ENCODE measurements around the gene EHD1.
A peak's percentile ranks its signal among the peaks of the same experiment; 100 is the strongest.

EHD1 gene

DNA sequence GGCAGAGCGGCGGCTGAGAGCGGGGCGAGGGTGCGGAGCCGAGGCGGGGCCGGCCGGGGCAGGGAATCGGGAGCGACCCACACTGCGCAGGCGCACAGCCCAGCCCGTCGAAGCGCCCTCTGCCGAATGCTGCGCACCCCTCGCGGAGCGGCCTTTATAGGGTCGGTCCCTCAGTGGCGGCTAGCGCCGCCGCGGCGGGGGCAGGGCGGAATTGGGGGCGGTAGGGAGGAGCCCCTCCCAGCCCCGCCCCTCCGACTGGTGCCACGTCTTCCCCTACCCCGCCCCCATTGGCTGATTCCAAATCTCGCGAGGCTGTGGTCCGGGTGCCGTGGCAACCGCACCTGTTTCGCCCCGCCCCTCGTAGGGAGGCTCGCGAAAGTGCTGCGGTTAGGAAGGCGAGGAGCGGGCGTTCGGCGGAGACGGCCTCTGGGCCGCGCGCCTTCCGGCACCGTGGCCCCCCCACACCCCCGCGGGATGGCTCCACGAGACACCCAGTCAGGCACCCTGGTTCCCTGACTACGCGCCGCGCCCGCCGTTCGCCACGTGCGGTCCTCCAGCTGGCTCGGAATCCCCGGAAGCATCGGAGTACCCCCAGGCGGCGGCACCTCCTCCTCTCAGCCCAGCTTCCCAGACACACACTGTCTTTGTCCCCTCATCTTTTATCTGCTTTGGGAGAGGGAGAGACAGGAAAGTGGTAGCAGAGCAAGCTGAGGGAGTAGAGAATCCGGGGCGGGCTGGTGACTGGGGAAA lies at the start of gene EHD1:
Gene EHD1 (minus strand): TSS at position 128 of the 750 bp plus-strand sequence. CDS start 157 bp downstream, outside the sequence.
- TF ChIP-seq, protein P1, sequence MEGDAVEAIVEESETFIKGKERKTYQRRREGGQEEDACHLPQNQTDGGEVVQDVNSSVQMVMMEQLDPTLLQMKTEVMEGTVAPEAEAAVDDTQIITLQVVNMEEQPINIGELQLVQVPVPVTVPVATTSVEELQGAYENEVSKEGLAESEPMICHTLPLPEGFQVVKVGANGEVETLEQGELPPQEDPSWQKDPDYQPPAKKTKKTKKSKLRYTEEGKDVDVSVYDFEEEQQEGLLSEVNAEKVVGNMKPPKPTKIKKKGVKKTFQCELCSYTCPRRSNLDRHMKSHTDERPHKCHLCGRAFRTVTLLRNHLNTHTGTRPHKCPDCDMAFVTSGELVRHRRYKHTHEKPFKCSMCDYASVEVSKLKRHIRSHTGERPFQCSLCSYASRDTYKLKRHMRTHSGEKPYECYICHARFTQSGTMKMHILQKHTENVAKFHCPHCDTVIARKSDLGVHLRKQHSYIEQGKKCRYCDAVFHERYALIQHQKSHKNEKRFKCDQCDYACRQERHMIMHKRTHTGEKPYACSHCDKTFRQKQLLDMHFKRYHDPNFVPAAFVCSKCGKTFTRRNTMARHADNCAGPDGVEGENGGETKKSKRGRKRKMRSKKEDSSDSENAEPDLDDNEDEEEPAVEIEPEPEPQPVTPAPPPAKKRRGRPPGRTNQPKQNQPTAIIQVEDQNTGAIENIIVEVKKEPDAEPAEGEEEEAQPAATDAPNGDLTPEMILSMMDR (IDR thresholded peaks at IDR 0.05; ENCODE audit: unreplicated experiment in 3 of 3) = peak; percentile 39 to 65 (median 44)
- Mint-ChIP-seq H3K36me3 (ENCODE audit: low read depth) (peaks cover 8% of the 10 kb centered on the region), H3K9me3 (no peaks in the 10 kb centered on the region), H3K4me1 (peaks cover 51% of the 10 kb centered on the region), H3K27ac (peak within 1 kb of the TSS; percentile 73 to 97 (median 94)), H3K4me3 (peak within 1 kb of the TSS; percentile 95 to 100 (median 95)), H3K27me3 (ENCODE audit: low read depth) (no peaks in the 10 kb centered on the region)

DNA sequence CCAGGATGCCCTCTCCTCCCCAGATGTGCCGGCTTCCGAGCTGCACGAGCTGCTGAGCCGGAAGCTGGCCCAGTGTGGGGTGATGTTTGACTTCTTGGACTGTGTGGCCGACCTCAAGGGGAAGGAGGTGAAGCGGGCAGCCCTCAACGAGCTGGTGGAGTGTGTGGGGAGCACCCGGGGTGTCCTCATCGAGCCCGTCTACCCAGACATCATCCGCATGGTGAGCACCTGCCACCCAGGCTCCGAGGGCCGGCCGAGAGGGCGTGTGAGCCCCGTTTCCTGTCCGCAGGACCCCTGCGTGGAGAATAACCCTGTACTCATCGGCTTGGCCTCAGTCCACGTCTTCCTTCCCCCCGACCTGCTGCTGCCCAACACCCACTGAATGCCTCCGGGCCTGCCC lies 48.3 kb upstream of the EHD1 start:
- Mint-ChIP-seq H3K9me3 (no peaks in the 10 kb centered on the region), H3K4me1 (peaks cover 8% of the 10 kb centered on the region), H3K36me3 (ENCODE audit: low read depth) (peaks cover 29% of the 10 kb centered on the region), H3K27ac (peak overlapping the region in 1 of 3 experiments; percentile 31), H3K27me3 (ENCODE audit: low read depth) (no peaks in the 10 kb centered on the region), H3K4me3 (peak overlapping the region; percentile 73 to 82 (median 81))
- TF ChIP-seq, protein P1 (IDR thresholded peaks at IDR 0.05; ENCODE audit: unreplicated experiment in 3 of 3) = no peak

DNA sequence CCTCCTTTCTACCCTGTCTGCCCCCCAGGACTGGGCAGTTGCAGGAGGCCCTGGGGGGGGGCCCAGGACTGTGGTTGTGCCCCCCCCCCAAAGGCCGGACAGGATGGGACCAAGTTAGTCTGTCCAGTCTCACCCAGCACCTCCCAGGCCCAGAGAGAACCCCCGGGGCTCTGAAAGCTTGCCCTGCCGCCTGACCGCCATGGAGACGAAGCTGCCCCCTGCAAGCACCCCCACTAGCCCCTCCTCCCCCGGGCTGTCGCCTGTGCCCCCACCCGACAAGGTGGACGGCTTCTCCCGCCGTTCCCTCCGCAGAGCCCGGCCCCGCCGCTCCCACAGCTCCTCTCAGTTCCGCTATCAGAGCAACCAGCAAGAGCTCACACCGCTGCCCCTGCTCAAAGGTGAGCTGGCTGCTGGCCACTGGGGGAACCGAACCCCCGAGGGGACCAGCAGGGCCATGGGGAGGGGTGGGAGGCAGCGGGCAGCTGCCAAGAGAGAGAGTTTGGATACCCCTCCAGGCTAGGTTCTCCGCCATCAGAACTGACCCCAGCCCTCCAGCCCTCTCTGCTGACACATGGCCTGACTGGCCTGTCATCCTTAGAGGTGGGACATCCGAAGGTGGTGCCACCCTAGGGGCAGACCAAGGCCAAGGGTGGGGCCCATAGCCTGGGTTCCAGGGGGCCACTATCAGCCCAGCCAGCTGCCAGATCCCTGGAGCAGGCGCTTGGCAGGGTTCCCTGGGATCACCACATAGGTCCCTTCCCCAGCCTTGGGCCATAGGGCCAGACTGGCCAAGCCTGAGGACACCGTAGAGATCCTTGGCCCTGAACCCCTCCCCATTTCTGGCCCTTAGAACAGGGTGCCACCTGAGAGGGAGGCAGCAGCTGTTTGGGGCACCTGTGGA lies 47.4 kb upstream of the EHD1 start:
- Mint-ChIP-seq H3K36me3 (ENCODE audit: low read depth) (peaks cover 22% of the 10 kb centered on the region), H3K27ac (no peak overlapping the region), H3K27me3 (ENCODE audit: low read depth) (no peaks in the 10 kb centered on the region), H3K9me3 (no peaks in the 10 kb centered on the region), H3K4me1 (peaks cover 8% of the 10 kb centered on the region), H3K4me3 (peak overlapping the region; percentile 90 to 99 (median 92))
- TF ChIP-seq, protein P1 (IDR thresholded peaks at IDR 0.05; ENCODE audit: unreplicated experiment in 3 of 3) = no peak

DNA sequence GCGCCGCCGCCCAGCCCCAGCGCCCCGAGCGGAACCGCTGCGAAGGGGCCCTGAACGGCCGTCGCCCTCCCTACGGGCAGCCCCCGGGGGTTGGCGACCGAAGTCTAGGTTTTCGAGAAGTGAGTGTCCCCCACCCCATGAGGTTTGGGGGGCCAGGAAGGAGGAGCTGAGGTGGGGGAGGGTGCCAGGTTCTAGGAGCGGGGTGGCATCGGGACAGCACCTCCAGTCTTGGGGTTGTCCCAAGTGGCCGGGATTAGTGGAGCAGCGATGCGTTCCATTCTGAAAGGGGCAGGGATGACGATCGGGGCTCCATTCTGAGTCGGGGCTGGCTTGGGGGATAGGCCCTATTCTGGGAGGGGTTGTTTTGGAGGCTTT lies 46.5 kb upstream of the EHD1 start:
- H3K27me3 Mint-ChIP-seq (ENCODE audit: low read depth) = no peaks in the 10 kb centered on the region
- H3K4me1 Mint-ChIP-seq = peaks cover 8% of the 10 kb centered on the region
- peaks cover 13% of the 10 kb centered on the region for H3K36me3 Mint-ChIP-seq (ENCODE audit: low read depth)
- peak overlapping the region; percentile 90 to 99 (median 92) for H3K4me3 Mint-ChIP-seq
- peak overlapping the region in 2 of 3 experiments; percentile 40 to 82 for H3K27ac Mint-ChIP-seq
- TF ChIP-seq, protein P1 (IDR thresholded peaks at IDR 0.05; ENCODE audit: unreplicated experiment in 3 of 3) = no peak
- H3K9me3 Mint-ChIP-seq = no peaks in the 10 kb centered on the region

- no peaks in the 10 kb centered on the region for H3K9me3 Mint-ChIP-seq
- peaks cover 8% of the 10 kb centered on the region for H3K36me3 Mint-ChIP-seq (ENCODE audit: low read depth)
- TF ChIP-seq, protein P1 (IDR thresholded peaks at IDR 0.05; ENCODE audit: unreplicated experiment in 3 of 3) = no peak
- peaks cover 13% of the 10 kb centered on the region for H3K4me1 Mint-ChIP-seq
- peak within 1 kb of the TSS; percentile 97 to 99 (median 99) for H3K4me3 Mint-ChIP-seq
- no peaks in the 10 kb centered on the region for H3K27me3 Mint-ChIP-seq (ENCODE audit: low read depth)
- peak within 1 kb of the TSS; percentile 94 to 99 (median 98) for H3K27ac Mint-ChIP-seq
Measured at GRCh38 chr11:64923944-64924909, 45.8 kb upstream of the EHD1 start, which contains the start of gene PPP2R5B. TSS of gene PPP2R5B (plus strand) at chr11:64924689. CDS start at chr11:64925735, 1,046 bp downstream.
